Left ventricle myocardium inferior (tissue), 1 donor: ENCODE measurements around the gene GUCY2F. TPM values are rescaled to one million over a fixed set of nuclear protein-coding genes. Genes with fewer than 3 reads are reported as not detected.

Experiments used
- DNase-seq: peaks from one replicate; pipeline ENCODE4 v3.0.0-alpha.2; 2020
- H3K27ac ChIP-seq: fragments of 200-600 bp; replicated peaks from 2 replicates; pipeline ENCODE4 v1.8.0; 2021
- H3K27me3 ChIP-seq: fragments of 200-600 bp; 2 replicates; pipeline ENCODE4 v1.8.0; 2021; ENCODE audit warnings: low read depth
- H3K36me3 ChIP-seq: fragments of 200-600 bp; 2 replicates; pipeline ENCODE4 v1.8.0; 2021
- H3K4me1 ChIP-seq: fragments of 200-600 bp; 2 replicates; pipeline ENCODE4 v1.8.0; 2021
- H3K4me3 ChIP-seq: fragments of 200-600 bp; 2 replicates; pipeline ENCODE4 v1.8.0; 2021; ENCODE audit warnings: mild to moderate bottlenecking, moderate library complexity
- H3K9me3 ChIP-seq: fragments of 200-600 bp; replicated peaks from 2 replicates; pipeline ENCODE4 v1.8.0; 2021
- CTCF ChIP-seq: fragments of 200-600 bp; IDR thresholded peaks from 2 replicates; pipeline ENCODE4 v1.8.0; 2021; ENCODE audit warnings: antibody characterized with exemption, mild to moderate bottlenecking, borderline replicate concordance
- intact Hi-C: fragments of 100-400 bp; cut with micrococcal nuclease; formaldehyde crosslinking; loops from one replicate; pipeline ENCODE4 v1.11.0; 2022
- total RNA-seq: library from RNA; stranded (reverse); fragmentation: NEBNext Ultra II Directional; extraction: Animal tissue kit (Norgen Biotek cat#: 25700); gene quantifications from one replicate; pipeline ENCODE4 v1.2.1, GENCODE V29; 2021
- donor health status: DM: no; HTN: yes; CAD: no; lungs with severe emphysema.

Gene GUCY2F
- total RNA-seq, 1 donor from 2014 or later, result not detected

- Histone ChIP-seq H3K27ac (no peak overlapping the region), H3K27me3 (no peaks in the 10 kb centered on the region), H3K9me3 (no peaks in the 10 kb centered on the region), H3K4me3 (no peak overlapping the region), H3K4me1 (peaks cover 4% of the 10 kb centered on the region), H3K36me3 (no peaks in the 10 kb centered on the region)
- TF ChIP-seq CTCF, result no peak
- no peak for DNase-seq
- intact Hi-C loops, result no loop called here
Measured at GRCh38 chrX:109472939-109473735, 8.7 kb downstream of the GUCY2F start.

- no peaks in the 10 kb centered on the region for H3K27me3 ChIP-seq
- TF ChIP-seq CTCF, result no peak
- H3K27ac ChIP-seq, result no peak overlapping the region
- H3K9me3 ChIP-seq, result no peaks in the 10 kb centered on the region
- H3K36me3 ChIP-seq, result no peaks in the 10 kb centered on the region
- intact Hi-C loops, result no loop called here
- H3K4me1 ChIP-seq, result no peaks in the 10 kb centered on the region
- no peak overlapping the region for H3K4me3 ChIP-seq
- DNase-seq, result no peak
Measured at GRCh38 chrX:109464231-109464630, 17.7 kb downstream of the GUCY2F start.

- no peaks in the 10 kb centered on the region for H3K4me1 ChIP-seq
- no peak for TF ChIP-seq CTCF
- no peaks in the 10 kb centered on the region for H3K36me3 ChIP-seq
- no peak for DNase-seq
- intact Hi-C loops, result no loop called here
- no peak overlapping the region for H3K4me3 ChIP-seq
- H3K27ac ChIP-seq, result no peak overlapping the region
- H3K27me3 ChIP-seq, result no peaks in the 10 kb centered on the region
- H3K9me3 ChIP-seq, result no peaks in the 10 kb centered on the region
Measured at GRCh38 chrX:109463784-109464183, 18.1 kb downstream of the GUCY2F start.

- intact Hi-C loops, result no loop called here
- Histone ChIP-seq H3K36me3 (no peaks in the 10 kb centered on the region), H3K4me1 (no peaks in the 10 kb centered on the region), H3K4me3 (no peak overlapping the region), H3K9me3 (no peaks in the 10 kb centered on the region), H3K27me3 (no peaks in the 10 kb centered on the region), H3K27ac (no peak overlapping the region)
- TF ChIP-seq CTCF, result no peak
- DNase-seq, result no peak
Measured at GRCh38 chrX:109448282-109448938, 33.5 kb downstream of the GUCY2F start.

GRCh38 chrX:109441266-109441665 is 40.6 kb downstream of the GUCY2F start:
- H3K27ac ChIP-seq, result no peak overlapping the region
- H3K27me3 ChIP-seq, result no peaks in the 10 kb centered on the region

More at GRCh38 chrX:109441266-109441665, 40.6 kb downstream of the GUCY2F start:
- Histone ChIP-seq H3K36me3 (no peaks in the 10 kb centered on the region), H3K9me3 (no peaks in the 10 kb centered on the region), H3K4me1 (no peaks in the 10 kb centered on the region), H3K4me3 (no peak overlapping the region)
- intact Hi-C loops, result no loop called here
- no peak for DNase-seq
- no peak for TF ChIP-seq CTCF
